Hematopoietic multipotent progenitor cell treated with erythropoietin and hydrocortisone succinate and interleukin-3 and kit ligand, for 8 days (in vitro differentiated cells): ENCODE data around the gene AGBL4.
"Not testable (repeated sequence)": the region's sequence is repeated elsewhere in the genome, so short reads cannot be mapped to it uniquely, and the experiment has no call there.

ENCODE experiments used
- DNase-seq: peaks from one replicate; pipeline ENCODE4 v3.0.0-alpha.2; 2015

AGBL4 gene

DNA sequence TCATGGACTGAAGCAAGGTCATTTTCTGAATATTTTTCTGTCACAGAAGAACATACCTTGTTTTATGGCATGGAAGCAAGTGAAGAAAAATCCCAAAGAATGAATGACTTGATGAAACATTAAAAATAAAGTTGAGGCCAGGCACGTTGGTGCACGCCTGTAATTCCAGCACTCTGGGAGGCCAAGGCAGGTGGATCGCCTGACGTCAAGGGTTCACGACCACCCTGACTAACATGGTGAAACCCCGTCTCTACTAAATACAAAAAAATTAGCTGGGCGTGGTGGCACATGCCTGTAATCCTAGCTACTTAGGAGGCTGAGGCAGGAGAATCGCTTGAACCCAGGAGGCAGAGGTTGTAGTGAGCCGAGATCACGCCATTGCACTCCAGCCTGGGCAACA, 1020.8 kb downstream of the AGBL4 start:
- not testable (repeated sequence) for DNase-seq

GRCh38 chr1:48999321-48999720, 1024.4 kb downstream of the AGBL4 start:
- DNase-seq, result no peak

DNA sequence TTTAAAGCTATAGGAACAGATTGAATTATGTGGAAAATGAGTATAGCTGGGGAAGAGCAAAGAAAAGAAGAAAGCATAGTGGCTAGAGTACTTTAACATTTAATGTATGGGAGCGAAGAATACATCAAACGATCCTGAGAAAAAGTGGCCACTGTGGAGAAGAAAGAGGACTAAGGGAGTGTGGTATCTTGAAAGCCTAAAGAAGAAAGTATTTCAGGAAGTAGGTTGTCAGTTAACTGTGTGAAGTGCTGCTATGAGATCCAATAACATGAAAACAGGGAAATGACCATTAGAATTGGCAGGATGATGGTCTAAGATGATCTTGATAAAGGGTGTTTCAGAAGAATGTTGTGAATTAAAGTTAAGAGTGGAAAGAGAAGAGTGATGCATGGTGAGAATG, 1027.4 kb downstream of the AGBL4 start:
- no peak for DNase-seq

GRCh38 chr1:48988633-48989197, 1035.0 kb downstream of the AGBL4 start:
- DNase-seq, result no peak

- DNase-seq, result no peak
Observed at GRCh38 chr1:48979940-48980339, 1043.8 kb downstream of the AGBL4 start.

DNA sequence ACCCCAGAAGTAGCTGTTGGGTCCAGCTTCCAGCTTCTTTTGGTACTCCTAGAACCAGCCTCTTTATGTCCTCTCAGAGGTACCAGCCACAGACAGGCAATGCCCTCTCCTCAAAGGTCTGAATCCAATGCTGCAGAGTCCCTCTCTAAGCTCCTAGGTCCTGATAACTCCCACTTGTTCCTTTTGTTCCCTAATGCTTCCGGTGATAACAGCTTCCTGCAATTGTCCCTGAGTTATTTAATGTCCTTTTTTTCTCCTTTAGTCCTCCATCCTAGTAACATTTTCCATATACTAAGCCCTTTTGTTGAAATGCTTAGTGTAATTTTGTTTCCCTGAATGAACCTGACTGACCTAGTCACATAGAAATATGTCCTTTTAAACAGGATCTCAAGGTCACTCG, 1045.3 kb downstream of the AGBL4 start:
- no peak for DNase-seq

GRCh38 chr1:48977273-48977672, 1046.5 kb downstream of the AGBL4 start:
- no peak for DNase-seq

- DNase-seq, result no peak
Observed at GRCh38 chr1:48969971-48970370, 1053.8 kb downstream of the AGBL4 start.

DNA sequence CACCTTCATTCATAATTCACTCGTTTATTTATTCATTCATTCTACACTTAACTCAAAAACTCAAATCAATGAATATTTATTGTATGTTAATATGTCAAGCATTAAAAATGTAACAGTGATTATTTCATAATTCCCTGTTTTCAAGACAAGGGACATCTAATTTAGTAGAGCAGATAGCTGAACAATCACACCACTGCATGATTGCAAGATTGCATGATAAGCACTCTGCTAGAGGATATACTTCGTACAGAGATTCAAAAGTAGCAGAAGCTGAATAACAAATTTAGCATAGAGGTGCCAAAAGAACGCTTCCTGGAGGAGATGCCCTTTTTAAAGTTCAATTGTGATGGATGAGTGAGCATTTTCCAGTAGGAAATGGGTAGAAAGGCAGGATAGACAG, 1056.4 kb downstream of the AGBL4 start:
- no peak for DNase-seq

DNA sequence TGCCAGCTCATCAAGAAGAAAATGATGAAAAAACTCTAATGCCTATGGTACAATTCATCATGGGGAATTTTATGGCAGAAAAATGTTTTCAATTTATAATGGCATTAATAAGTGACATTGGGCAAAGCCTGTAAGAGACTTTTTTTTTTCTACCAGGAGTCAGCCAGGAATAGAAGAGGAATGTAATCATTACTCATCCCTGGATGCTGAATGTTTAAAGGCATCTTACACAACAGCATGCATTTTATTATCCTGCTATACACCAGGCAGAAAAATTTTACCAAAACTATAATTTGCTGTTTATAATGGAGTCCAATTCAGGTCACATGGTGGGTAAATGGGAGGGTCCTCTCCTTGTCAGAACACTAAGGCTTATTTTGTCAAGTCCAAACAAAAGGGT, 1057.2 kb downstream of the AGBL4 start:
- DNase-seq, result no peak

DNA sequence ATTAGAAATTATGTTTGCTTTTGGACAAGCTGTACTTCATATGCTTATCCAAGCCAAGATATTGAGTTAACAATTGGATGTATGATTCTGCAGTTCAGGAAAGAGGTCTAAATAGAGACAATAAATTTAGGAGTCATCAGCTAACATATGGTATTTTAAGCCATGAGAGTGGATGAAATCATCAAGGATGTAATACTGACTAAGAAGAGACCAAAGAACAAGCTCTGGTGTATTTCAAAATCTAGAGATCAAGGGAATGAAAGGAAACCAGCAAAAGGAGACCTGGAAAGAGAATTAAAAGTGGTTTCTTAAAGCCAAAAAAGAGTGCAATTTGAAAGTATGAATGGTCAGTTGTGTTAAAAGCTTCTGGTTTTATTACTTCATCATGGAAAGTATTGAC, 1063.4 kb downstream of the AGBL4 start:
- no peak for DNase-seq

- DNase-seq, result no peak
Observed at GRCh38 chr1:48955774-48956173, 1068.0 kb downstream of the AGBL4 start.

GRCh38 chr1:48953617-48954016, 1070.1 kb downstream of the AGBL4 start:
- DNase-seq, result no peak

DNA sequence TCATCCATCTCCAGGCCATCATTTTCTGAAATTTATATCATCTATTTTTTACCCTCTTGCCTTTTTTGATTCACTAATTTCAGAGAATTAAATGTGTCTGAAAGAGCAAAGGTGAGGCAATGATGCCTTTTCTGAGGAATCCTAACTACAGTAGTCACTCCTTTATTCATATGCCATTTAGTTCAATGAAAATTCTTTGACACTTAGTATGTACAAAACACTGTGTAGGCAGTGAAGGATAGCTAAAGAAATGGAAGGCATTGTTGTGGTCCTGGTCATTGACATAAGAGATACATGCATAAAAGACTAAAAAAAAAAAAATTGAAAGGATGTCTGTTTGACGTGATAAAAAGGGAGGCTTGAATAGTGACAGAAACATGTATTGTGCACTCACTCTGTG, 1075.2 kb downstream of the AGBL4 start:
- DNase-seq, result no peak

- no peak for DNase-seq
Observed at GRCh38 chr1:48947761-48948537, 1075.8 kb downstream of the AGBL4 start.

- DNase-seq, result no peak
Observed at GRCh38 chr1:48946070-48946469, 1077.7 kb downstream of the AGBL4 start.

DNA sequence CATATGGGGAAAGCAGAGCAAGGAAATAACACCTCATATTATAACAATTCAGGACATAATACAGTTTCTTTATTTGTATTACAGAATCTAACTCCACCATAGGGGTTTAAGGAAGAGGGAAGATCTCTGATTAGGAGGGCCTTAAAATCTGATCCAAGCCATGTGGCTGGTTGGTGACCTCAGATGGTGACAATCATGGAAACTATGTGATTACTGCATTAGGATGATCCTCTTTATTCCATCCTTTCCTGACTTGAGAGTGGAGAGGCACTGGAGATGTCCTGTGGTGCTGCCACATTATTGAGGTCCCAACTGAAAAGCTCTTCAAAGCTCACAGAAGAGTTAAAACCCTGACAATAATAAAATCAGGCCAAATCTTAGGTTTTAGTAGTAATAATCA, 1078.9 kb downstream of the AGBL4 start:
- no peak for DNase-seq

- DNase-seq, result no peak
Observed at GRCh38 chr1:48943826-48944225, 1079.9 kb downstream of the AGBL4 start.

GRCh38 chr1:48943393-48943792, 1080.4 kb downstream of the AGBL4 start:
- no peak for DNase-seq

- no peak for DNase-seq
Observed at GRCh38 chr1:48940962-48941732, 1082.6 kb downstream of the AGBL4 start.

- no peak for DNase-seq
Observed at GRCh38 chr1:48940354-48940753, 1083.4 kb downstream of the AGBL4 start.

DNA sequence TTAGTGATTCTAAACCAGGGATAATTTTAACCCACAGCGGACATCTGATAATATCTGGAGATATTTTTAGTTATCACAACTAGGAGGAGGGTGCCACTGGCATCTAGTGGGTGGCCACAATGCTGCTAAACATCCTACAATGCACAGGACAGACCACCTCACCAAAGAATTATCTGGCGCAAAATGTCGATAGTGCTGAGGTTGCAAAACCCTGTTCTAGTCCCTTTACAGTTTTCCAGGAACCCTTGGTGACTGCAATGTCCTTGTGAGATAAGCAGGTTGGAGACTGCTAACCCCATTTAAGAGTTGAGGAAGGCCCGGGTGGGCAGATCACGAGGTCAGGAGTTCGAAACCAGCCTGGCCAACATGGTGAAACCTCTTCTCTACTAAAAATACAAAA, 1083.9 kb downstream of the AGBL4 start:
- DNase-seq, result no peak

GRCh38 chr1:48939042-48939441, 1084.7 kb downstream of the AGBL4 start:
- no peak for DNase-seq

DNA sequence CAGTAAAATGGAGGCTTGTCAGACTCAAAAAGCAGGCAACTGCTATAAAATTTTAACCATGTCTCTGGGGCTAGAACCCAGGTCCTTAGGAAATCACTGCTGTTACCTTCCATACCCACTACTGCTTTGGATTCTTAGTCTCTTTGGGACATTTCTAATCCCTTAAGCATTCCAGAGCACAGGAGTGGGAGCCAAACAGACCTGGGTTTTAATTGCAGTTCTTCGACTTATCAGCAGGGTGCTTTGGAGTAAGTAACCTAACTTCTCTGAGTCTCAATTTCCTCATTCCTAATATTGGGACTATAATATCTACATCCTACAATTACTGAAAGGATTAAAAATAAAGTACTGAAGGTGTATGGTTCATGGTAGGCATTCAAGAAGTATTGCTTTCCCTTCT, 1086.0 kb downstream of the AGBL4 start:
- DNase-seq, result no peak
